Stimulated activated CD8-positive, alpha-beta memory T cell treated with anti-CD3 and anti-CD28 coated beads, Interleukin-4, amount 100 ng/mL, for 48 hours (primary cell): ENCODE data around the gene CYP24A1.

ENCODE experiments used
- DNase-seq: peaks from one replicate; pipeline ENCODE4 v3.0.0-alpha.2; 2020

The CYP24A1 gene

DNA sequence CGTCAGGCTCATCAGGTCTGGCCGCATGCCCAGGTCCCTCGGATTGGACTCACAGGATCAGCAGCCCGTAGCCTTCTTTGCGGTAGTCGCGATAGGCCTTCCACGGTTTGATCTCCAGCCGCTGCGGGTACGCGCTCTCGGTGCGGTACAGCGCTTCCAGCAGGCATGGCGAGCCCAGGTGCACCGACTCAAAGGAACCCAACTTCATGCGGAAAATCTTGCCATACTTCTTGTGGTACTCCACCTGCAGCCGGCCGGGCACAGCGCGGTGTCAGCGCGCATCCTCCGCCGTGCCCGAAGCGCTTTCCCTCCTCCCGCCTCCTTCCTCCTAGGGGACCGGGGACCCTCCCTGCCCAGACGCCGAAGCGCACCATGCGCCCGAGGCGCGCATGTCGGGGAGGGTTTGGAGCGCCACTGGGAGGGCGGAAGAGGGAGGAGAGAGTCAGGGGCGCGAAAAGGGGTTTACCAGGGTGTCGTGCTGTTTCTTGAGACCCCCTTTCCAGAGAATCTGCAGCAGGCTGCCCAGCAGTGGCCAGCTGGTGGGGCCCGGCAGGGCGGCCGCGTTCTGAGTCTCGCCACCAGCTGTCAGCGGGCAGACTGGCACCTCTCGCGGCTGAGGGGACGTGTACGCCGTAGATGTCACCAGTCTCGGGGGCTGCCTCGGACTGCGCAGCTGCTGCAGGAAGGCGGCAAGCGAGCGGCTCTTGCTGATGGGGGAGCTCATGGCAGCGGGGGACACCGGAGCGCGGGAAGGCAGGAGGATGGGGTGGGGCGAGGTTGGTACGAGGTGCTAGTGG is 732 bp downstream of the CYP24A1 start:
- DNase-seq: peak; percentile 37

GRCh38 chr20:54172532-54172855 is 1.3 kb downstream of the CYP24A1 start:
- DNase-seq: no peak

DNA sequence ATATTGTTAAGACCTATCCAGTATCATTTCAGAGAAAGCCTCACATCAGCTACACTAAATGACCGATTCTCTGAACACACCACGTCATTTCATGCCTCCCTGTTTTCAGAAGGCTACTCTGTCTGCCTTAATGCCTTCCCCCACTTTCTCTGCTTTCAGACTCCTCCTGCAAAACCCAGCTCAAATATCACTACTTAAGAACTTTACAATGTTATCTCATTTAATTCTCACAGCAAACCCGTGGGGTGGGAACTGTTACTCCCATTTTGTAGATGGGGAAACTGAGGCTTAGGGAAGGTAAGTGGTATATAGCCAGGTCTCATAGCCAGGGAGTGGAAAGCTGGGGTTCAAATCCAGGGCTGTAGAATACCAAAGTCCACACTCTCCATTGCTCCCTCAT is 2.8 kb downstream of the CYP24A1 start:
- DNase-seq: no peak

- DNase-seq: no peak
Observed at GRCh38 chr20:54170026-54170471, 3.7 kb downstream of the CYP24A1 start.

DNA sequence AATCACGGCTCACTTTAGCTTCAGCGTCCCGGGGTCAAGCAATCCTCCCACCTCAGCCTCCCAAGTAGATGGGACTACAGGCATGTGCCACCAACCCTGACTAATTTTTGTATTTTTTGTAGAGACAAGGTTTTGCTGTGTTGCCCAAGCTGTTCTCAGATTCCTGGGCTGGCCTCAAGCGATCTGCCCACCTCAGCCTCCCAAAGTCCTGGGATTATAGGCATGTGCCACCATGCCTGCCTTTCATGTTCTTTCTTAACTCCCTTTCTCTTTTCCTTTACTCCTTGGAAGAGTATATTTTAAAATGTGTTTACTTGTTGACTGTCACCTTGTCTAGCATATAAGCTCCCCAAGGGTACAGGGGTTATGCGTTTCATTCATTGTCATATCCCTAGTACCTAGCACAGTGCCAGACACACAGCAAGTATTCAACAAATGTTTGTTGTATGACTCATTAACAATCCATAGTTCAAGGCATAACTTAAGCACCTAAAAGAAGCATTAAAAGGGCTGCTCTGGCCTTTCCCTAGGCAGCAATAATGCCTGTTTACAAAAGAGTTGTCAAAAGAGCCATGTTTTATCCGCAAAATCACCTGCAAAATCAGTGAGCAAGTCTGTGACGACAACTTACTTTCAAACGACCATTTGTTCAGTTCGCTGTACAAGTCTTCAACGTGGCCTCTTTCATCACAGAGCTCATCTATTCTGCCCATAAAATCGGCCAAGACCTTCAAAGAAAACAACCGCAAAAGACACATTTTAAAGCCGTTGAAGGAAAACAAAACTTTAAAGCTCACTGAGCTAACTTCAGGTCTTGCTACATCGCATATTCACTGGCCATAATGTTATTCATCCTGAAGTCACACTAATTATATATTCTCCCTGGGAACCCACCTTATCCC is 4.6 kb downstream of the CYP24A1 start:
- no peak for DNase-seq

DNA sequence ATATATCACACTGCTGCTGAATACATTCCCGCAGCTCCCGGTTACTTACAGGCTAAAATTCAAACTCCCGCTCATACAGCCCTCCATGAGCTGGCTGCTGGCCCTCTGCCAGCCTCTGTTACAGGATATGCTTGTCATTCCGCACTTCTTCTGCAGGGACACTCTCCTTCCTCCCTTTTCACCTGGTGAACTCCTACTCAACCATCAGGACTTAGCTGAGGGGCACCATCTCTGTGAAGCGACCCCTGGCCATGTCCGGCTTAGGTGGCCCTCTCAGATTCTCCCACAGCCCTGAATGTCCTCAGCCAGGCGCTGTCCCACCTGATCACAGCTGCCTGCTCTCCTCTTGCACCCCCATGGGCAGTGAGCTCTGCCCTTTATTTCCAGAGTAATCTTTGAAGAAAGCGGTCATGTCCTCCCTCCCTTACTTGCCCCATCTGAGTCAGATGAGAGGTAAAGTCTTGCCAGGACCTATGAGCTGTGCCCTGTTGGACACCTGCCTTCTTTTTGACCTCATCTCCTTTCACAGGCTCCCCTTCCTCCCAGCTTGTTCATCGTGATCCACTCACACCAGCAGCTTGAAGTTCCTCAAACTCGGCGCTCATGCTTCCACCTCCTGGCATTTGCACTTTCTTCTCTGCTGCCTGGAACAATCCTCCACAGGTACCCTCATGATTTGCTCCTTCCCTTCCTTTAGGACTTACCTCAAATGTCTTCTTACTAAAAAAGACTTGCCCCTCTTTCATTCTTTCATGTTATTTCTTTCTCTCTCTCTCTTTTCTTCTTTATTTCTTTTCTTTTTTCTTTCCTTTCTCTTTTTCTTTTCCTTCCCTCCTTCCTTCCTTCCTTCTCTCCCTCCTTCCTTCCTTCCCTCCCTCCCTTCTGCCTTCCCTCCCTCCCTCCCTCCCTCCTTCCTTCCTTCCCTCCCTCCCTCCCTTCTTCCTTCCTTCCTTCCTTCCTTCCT is 5.6 kb downstream of the CYP24A1 start:
- no peak for DNase-seq

DNA sequence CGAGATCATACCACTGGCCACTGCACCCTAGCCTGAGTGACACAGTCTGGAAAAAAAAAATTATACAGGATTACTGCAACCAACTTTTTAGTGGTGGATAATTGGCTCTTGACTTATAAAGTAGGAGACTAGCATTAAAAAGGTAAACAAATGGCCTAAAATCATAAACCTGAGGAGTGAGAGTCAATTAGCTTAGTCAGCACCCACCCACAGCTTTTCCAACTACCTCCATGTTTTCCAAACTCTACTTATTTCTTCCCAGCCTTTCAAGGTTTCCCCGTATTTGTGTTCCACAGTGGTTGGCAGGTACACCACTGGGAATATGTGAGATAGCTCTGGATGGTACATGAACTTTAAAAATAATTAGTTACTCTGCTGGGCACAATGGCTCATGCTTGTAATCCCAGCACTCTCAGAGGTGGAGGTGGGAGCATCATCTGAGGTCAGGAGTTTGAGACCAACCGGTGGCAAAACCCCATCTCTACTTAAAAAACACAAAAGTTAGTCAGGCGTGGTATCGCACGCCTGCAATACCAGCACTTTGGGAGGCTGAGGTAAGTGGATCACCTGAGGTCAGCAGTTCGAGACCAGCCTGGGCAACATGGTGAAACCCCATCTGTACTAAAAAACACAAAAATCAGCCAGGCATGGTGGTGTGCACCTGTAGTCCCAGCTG is 6.7 kb downstream of the CYP24A1 start:
- DNase-seq: no peak

DNA sequence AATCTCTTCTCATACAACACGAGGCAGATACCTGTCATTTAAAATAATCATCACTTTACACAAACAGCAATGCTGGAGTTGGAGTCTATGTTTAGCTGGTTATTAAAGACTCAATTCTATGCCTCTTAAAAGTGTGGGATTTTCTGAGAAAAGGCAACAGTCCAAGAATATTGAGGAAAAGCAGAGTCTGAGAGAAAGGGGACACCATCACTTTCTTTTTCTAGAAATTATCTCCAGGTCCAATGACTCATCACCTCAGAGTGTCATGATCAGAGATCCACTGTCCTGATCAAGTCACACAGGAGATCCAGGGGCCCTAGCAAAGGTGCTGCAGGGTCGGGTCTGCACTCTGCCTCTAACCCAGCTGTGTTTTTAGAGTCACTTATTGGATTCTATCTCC is 8.0 kb downstream of the CYP24A1 start:
- DNase-seq: no peak

DNA sequence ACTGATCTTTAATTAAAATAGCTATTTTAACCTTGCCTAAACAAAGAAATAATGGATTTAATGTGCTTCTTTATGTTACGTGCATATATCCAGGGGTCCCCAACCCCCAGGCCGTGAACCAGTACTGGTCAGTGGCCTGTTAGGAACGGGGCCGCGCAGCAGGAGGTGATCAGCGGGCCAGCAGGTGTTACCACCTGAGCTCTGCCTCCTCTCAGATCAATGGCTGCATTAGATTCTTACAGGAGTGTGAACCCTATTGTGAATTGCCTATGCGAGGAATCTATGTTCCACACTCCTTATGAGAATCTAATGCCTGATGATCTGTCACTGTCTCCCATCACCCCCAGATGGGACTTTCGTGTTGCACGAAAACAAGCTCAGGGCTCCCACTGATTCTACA is 8.8 kb downstream of the CYP24A1 start:
- no peak for DNase-seq

GRCh38 chr20:54163402-54163801 is 10.4 kb downstream of the CYP24A1 start:
- no peak for DNase-seq

DNA sequence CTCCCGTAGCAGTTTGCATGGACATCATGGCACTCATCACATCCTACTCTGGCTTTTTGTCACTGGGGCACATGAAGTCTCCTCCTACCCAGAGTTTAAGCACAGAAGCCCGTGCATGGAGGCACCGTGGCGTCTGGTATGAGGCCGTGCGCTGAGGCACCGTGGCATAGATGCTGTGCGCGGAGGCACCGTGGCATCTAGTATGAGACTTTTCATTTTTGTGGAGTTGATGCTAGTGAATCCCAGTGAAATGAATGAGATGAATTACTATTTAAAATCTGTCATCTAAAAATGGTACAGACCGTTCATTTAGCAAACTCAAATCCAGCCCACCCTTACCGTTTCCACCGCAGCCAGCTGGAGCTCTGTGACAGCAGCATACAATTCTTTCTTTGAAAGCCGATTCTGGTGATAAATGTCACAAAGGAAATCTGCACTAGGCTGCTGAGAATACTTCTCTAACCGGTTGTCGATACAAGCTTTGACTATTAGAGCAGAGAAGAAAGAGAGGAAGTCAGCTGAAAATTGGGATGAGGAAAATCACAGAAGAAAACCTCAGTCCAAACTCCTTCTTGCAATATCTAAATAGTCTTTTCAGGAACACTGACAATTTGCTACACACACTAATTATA is 11.3 kb downstream of the CYP24A1 start:
- no peak for DNase-seq

DNA sequence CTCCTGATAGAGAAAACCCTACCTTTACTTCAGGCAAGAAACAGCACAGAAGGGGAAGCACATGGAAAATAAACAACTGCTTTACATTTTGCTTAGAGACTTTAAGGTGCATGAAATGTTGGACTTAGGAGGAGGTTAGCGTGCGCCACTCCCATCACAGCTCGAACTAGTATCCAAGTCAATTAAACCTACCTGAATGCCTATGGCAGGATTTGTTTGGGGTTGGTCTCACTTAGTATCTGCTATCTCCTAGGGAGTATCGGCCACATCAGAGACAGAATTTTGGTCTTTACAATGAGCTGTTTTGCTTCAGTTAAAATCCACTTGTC is 12.0 kb downstream of the CYP24A1 start:
- DNase-seq: no peak

DNA sequence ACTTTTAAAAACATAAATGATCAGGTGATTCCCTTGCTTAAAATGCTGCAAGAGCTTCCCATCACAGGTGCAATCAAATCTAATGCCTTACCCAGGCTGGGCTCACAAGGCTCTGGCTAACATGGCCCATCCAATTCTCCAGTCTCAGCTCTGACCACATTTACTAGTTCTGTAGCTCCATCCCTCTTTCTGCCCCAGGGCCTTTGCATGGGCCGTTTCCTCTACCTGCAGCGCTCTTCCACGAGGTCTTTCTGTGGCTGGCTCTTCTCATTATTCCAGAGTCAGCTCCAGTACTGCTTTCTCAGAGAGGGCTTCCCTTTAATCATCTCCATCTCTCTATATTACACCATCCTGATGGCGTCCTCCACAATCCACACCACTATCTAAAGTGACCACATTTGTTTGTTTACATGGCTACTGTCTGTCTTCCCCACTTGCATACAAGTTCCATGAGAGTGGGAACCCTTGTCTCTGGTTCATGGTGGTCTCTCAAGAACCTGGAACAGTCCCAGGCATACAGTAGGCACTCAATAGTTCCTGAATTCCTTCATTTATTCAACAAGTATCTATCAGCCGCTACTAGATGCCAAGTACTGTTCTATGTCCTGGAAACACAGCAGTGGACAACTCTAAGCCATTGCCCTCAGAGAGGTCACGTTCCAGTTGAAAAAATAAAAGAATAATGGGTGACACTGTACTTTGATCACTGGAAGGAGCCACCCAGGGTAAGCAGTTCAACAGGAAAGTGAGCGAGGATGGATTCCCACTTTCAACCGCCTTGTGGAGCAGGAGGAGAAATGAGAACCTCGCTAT is 12.6 kb downstream of the CYP24A1 start:
- DNase-seq: no peak

DNA sequence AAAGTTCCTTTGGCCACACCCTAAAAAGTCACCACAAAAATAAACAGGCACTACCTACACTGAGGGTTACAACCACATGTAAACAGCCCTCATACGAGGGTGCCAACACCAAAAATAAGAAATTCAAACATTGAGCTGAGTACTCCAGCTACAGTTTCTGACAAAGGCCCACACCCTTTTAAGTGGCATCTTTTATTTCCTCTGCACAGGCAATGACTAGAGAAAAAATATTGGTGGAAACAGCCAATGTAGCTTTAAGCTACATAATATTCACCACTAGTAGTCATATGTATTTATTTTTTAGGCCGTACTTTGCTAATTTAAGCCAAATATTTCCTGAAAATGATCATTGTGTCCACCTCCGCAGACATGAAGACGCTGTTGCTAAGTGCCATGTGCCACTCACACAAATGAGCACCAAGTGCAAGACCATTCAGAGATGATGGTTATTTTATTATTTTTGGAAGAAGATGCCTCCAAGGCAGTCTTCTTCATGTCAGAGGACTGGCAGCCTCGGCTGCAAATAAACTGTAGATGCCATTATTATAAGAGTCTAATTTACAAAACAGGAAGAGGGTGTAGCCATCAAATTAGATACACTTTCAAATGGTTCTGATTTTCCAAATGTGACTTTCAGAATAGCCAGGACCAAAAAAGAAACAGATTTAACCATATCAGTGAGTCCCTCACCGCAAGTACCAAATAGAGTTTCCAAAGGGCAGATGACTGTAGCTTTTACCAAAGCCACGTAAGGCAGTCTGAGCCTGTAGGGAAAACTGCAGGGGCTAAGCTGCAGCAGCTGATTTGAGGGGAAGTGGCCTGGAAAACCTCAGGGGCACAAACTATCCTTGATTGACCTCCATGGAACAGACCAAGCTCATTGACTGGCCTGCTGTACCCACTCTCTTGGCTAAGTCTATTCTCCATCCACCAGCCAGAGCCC is 13.4 kb downstream of the CYP24A1 start:
- no peak for DNase-seq

- no peak for DNase-seq
Observed at GRCh38 chr20:54158856-54159418, 14.8 kb downstream of the CYP24A1 start.

GRCh38 chr20:54158226-54158625 is 15.6 kb downstream of the CYP24A1 start:
- DNase-seq: no peak

DNA sequence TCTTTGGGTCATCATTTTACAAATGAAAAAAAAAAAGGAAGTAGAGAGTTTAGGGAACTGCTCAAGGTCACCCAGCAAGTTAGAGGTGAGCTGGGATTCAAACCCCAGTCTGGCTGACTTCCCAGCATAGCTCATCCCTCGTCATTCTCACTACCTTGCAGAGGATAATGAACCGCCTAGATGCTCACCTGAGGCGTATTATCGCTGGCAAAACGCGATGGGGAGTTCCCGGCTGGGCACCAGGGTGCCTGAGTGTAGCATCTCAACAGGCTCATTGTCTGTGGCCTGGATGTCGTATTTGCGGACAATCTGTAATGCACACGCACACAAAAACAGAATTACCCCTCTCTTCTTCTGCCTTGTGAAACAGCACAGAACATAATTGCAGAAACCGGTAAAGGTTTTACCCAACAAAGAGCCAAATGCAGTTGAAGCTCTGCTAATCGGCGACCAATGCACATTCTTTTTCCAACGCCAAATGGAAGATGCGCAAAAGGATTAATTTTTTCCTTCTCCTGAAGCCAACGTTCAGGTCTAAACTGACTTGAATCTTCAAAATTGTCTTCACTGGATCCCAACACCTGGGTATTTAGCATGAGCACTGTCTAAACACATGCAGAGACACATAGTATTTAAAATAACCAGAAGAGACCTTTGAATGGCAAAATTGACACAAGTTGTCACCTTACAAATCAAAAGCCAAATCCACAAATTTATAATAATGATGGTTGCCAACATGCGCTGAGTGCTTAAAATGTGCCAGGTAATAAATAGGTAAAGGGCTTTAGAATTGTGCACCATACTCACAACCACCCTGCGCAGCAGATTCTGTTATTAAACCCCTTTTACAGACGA is 16.6 kb downstream of the CYP24A1 start:
- DNase-seq: no peak

DNA sequence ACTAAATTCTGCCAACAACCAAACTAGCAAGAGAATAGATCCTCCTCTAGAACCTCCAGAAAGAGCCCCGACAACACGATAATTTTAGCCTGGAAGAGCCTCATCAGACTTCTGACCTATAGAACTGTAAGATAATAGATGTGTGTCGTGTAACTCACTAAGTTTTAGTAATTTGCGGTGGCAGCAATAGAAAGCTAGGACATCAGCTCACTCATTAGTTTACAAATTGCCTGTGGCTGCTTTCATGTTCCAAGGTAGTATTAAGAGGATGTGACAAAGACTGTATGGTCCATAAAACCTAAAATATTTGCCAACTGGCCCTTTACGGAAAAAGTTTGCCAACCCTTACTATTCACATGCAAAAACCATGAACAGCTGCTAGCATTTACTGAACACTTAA is 17.3 kb downstream of the CYP24A1 start:
- no peak for DNase-seq
